ENCODE measurements around the gene ID1.
"Not testable (repeated sequence)": the region's sequence is repeated elsewhere in the genome, so short reads cannot be mapped to it uniquely, and the experiment has no call there.

ID1 gene

DNA sequence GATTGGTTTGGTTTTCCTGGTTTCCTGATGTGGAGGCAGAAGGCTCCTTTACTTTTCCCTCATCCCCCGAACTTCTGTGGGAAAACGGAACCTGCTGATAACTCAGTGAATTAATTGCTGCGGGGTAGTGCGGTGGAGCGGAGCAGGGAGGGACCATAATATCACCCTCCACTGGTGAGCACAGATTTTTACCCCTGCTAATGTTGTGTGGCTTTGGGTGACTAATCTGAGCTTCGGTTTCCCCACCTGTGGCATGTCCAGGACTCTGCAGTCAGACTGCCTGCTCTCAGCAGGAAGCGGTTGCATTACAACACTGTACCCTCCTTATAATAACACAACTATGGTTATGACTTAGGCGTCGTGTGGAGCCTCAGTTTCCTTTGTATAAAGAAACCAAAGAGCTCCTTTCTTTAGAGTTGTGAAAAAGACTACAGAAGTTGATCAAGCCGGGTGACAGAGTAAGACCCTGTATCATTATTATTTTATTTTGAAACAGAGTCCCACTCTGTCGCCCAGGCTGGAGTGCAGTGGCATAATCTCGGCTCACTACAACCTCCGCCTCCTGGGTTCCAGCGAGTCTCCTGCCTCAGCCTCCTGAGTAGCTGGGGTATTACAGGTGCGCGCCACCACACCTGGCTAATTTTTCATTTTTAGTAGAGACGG lies 2.2 kb upstream of the ID1 start:
- DNase-seq = peak; percentile 15

DNA sequence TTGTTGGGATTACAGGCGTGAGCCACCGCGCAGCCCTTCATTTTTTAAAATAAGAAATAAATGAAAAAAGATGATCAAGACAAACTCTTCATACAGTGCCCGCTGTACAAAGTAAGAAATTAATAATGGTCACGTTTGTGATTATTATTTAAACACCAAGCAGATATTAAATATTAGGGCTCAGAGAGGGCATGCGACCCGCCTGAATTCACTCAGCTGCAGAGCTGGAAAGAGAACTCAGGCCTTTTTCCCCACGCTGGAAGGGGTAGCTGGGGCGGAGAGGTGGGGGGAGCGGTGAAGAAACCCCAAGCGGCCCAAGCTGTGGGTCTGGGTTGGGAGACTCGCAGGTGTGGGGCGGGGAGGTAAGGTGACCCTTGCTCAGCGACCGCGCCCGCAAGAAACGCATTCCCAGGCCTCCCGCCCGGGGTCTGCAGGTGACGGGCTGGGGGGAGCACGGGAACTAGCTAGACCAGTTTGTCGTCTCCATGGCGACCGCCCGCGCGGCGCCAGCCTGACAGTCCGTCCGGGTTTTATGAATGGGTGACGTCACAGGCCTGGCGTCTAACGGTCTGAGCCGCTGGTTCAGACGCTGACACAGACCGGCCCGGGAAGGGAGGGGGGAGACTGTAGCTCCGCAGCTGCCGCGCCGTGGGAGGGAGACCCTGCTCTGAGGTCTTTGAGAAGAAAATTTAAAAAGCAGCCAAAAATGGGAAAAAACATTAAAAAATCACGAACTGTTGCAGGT lies 1.1 kb upstream of the ID1 start:
- DNase-seq = peak; percentile 62

DNA sequence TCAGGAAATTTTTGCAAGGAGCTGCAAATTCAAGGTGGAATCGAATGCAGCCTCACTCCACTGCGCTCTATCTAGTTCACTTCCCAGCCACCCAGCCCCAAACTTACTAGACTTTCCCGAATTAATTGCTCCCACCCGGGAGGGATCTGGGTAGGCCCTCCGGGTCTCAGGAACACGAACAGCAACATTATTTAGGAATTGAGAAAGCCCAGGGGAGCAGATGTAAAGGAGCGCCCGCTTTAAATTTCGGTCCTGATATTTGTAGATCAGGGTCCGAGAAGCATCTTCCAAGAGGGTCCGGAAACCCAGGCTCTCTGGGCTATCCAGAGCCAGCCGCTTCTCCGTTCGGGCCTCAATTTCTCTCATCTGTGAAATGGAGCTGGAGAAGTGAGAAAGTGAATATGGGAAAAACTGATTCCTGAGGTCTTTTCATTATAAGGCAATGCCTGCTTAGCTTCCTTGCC lies 490 bp upstream of the ID1 start:
- DNase-seq = no peak

DNA sequence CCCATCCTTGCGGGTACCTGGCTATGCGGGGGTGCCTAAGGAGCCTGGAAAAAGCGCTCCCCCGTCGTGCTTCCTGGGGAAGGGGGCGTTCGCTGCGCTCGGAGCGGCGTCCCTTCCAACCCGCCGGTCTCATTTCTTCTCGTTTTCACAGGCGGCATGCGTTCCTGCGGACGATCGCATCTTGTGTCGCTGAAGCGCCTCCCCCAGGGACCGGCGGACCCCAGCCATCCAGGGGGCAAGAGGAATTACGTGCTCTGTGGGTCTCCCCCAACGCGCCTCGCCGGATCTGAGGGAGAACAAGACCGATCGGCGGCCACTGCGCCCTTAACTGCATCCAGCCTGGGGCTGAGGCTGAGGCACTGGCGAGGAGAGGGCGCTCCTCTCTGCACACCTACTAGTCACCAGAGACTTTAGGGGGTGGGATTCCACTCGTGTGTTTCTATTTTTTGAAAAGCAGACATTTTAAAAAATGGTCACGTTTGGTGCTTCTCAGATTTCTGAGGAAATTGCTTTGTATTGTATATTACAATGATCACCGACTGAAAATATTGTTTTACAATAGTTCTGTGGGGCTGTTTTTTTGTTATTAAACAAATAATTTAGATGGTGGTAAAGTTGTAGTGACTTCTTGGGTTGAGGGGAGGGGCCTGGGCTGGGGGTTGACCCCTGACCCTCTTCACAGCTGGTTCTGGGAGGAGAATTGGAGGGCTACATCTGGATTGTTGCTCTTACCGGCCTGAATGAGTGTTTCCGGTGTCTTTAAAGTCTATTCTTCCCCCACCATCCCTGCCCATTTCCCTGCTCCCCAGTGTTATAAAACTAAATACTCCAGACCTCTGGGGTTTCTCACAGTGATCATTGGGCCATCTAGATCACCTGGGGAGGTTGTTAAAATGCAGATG lies 1.1 kb downstream of the ID1 start:
- peak; percentile 10 for DNase-seq

DNA sequence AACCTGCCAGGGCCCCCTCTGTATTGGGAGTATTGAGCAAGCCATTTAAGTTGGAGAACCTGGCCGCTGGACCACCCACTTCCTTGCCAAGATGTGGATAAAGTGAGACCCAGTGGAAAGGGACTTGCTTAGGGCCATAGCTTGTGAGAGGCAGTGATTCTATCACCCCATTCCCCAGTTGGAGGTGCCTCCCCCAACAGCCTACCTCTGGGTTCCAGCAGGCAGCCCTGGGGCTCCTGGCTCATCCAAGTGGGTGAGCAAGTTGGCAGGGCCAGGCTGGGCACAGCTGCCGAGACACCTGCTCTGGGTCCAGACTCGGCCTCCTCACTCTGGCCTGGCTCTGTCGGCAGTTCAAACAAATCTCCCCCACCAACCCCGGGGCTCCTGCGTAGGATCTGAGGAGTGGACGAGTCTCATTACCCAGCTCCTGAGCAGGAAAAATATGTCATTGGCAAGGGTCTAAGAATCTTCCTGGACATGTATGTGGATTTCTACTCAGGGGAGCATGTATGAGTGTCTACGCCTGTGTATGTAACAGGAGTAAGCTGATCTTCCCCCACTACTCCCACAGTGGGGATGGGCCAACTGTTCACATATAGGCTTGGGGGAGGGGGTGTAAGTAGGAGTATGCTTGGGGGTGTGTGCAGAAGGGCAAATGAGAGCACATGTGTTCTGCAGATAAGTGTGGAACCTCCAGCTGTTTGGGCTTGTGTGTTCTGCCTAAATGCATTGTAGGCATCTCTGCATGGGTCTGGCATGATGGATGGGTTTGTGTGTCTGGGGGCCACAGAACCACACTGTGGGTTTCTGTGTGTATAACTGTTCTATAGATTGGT lies 1.9 kb downstream of the ID1 start:
- no peak for DNase-seq

DNA sequence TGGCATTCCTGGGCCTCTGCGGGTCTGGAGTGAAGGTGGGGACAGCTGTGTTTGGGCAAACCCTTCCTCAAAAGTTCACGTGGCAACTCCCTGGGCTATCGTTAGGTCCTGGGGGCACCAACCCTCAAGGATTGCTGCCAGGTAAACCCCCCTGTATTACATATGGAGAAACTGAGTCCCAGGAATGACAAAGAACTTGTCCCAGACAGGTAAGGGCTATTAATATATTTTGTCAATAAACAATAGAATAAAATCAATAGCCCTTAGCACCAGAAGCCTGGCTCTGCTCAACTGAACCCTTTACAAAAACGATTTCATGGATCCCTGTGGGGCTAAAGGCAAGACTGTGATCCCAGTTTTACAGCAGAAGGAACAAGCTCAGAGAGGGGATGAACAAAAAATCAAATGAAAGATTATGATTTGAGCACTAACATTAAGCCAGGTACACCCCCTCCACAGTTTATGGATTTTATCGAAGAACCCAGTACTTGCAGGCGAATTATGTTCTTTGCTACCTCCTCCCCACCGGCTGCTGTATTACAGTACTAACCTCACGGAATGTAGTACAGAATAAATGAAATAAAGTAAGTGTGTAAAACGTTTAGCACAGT lies 2.7 kb downstream of the ID1 start:
- DNase-seq = no peak

DNA sequence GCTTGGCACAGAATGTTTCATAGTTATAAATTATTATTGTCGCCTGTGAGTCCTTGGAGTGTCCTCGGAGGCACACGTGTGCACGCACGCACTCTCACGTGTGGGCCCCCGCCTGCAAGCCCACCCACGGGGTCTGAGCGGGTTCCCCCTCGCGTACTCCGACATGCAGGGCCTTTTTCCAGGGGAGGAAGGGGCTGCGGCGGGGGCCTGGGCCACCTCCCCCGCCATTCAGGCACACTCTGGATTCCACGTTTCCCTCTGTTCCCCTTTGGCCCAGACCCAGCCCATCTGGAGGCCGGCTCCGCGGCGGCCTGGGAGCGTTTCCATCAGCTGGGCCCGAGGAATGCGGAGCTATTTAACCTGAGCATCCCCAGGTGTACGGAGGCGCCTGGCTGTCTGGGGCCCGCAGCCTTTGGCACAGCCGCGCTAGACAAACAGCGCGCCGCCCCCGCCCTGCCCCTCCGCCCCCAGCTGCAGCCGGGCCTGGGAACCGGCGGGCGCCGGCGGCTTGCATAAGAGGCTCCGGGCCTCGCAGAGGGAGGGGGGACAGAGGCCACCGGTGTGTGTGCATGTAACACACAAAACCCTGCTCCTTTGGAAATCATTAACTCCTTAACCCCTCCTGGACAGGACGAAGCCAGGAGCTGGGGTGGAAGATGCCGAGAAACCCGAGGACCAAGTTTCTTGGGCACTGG lies 3.3 kb downstream of the ID1 start:
- DNase-seq = no peak

DNA sequence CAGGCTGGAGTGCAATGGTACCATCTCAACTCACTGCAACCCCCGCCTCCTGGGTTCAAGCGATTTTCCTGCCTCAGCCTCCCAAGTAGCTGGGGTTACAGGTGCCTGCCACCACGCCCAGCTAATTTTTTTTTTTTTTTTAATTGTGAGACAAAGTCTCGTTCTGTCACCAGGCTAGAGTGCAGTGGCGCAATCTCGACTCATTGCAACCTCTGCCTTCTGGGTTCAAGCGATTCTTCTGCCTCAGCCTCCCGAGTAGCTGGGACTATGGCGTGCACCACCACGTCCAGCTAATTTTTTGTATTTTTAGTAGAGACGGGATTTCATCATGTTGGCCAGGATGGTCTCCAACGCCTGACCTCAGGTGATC lies 7.2 kb downstream of the ID1 start:
- not testable (repeated sequence) for DNase-seq

DNA sequence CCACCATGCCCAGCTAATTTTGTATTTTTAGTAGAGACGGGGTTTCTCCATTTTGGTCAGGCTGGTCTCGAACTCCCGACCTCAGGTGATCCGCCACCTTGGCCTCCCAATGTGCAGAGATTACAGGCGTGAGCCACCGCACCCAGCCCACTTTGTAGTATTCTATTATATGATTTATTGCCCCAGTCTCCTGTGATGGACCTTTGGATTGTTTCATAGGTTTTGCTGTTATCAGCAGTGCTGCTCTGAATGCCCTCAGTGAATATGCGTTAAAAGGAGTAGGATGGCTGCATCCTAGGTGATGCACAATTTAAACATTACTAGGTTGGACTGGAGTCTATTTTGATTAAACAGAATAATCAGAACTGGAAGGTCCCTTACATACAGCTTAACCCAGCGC lies 10.3 kb downstream of the ID1 start:
- DNase-seq = no peak

DNA sequence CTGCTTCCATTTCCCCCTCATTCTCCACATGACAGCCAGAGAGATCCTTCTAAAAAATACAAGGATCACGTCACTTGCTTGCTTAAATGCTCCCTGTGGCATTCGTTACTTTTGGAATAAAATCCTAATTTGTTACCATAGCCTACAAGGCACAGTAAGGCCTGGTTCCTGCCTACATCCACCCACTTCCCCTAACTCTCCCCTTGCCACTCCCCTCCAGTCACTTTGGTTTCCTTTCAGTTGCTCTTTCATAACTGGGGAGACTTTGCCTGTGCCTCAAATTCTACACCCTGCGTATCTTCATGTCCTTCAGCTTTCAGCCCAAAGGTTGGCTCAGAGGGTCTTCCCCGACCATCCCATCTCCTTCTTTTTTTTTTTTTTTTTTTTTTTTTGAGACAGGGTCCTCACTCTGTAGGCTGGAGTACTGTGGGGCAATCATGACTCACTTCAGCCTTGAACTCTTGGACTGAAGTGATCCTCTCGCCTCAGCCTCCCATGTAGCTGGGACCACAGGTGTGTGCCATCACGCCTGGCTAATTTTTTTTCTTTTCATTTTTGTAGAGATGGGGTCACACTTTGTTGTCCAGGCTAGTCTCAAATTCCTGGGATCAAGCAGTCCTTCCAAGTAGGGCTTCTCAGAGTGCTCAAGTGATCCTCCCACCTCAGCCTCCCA lies 12.5 kb downstream of the ID1 start:
- no peak for DNase-seq

DNA sequence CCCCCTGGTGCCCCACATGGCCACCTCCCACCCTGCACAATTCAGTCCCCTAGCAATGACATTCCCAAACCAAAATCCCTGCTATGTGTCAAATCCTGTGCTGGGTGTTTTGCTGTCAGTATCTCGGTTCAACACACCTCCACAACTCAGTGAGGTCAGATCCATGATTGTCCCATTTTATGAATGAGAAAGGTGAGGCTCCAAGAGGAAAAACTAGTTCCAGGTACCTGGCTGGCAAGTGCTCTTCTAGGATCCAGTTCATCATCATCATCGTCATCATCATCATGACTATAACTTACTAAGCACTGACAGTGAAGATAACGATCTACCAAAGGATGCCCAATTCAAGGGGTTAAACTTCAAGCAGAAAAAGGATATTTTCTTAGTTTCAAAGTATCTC lies 15.2 kb downstream of the ID1 start:
- no peak for DNase-seq

DNA sequence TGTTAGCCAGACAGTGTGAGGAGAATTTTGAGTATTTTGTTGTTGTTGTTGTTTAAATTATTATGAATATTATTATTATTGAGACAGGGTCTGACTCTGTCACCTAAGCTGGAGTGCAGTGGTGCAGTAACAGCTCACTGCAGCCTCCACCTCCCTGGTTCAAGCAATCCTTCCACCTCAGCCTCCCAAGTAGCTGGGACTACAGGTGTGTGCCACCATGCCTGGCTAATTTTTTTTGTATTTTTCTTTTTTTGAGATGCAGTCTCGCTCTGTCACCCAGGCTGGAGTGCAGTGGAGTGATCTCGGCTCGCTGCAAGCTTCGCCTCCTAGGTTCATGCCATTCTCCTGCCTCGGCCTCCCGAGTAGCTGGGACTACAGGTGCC lies 18.0 kb downstream of the ID1 start:
- DNase-seq = not testable (repeated sequence)

DNA sequence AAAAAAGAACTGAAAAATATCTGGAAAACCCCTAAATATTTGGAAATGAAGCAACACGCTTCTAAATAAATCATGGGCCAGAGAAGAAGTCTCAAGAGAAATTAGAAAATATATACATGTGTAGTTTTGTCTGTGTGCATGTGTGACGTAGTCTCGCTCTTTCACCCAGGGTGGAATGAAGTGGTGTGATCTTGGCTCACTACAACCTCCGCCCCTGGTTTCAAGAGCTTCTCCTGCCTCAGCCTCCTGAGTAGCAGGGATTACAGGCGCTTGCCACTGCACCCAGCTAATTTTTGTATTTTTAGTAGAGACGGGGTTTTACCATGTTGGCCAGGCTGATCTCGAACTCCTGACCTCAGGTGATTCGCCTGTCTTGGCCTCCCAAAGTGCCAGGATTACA lies 21.4 kb downstream of the ID1 start:
- not testable (repeated sequence) for DNase-seq

DNA sequence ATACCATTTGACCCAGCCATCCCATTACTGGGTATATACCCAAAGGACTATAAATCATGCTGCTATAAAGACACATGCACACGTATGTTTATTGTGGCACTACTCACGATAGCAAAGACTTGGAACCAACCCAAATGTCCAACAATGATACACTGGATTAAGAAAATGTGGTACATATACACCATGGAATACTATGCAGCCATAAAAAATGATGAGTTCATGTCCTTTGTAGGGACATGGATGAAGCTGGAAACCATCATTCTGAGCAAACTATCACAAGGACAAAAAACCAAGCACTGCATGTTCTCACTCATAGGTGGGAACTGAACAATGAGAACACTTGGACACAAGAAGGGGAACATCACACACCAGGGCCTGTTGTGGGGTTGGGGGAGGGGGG lies 23.0 kb downstream of the ID1 start:
- DNase-seq = not testable (repeated sequence)

DNA sequence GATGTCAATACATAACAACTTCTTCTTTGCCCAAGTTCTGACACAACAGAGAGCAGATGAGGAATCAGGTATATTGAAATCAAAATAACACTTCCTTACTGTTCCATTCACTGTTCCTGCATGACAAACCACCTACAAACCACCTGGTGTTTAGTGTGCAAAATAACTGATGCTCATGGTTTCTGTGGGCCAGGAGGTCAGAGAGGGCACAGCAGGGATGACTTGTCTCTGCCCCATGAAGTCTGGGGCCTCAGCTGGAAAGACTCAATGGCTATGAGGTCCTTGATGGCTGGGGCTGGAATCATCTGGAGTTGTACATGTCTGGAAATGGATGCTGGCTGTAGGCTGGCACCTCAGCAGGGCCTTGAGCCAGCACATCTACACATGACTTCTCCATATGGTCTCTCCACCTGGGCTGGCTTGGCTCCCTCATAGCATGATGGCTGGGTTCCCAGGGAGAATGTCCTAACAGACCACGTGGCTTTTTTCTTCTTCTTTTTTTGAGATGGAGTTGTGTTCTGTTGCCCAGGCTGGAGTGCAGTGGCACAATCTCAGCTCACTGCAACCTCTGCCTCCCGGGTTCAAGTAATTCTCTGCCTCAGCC lies 25.2 kb downstream of the ID1 start:
- DNase-seq = no peak

DNA sequence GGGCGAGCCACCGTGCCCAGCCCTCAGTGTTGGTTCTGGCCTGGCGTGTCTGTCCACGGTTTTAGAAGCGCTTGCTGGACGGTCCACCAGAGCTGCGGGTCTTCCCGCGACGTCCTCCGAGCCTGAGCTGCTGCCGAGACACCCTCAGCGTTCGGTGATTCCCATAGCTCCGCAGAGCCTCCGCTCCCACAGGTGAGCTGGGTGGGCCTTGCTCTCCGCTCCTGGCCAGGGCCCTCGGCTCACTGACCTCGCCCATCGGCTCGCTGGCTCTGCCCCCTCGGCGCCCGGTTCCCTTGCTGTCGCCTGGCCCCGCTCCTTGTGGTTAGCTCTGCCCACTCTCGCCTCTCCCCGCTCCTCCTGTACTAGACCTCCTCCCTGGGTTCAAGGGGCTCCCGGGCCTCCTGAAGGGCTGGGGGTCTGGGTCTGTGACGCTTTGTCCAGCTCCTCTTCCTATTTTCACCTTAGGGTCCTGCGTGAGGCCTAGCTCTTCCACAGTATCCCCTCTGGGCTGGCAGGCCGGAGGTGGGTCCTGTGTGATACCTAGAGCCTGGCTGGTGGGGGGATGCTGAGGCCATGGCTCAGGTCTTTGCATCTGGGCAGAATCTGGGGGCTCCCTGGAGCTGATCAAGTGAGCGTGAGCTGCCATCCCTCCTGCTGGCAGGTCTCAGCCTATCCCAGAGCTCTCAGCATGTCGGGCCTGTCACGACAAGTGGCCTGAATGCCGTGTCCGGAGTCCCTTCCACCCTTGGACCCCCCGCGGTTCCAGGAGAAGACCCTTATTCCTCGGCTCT lies 27.7 kb downstream of the ID1 start:
- no peak for DNase-seq

DNA sequence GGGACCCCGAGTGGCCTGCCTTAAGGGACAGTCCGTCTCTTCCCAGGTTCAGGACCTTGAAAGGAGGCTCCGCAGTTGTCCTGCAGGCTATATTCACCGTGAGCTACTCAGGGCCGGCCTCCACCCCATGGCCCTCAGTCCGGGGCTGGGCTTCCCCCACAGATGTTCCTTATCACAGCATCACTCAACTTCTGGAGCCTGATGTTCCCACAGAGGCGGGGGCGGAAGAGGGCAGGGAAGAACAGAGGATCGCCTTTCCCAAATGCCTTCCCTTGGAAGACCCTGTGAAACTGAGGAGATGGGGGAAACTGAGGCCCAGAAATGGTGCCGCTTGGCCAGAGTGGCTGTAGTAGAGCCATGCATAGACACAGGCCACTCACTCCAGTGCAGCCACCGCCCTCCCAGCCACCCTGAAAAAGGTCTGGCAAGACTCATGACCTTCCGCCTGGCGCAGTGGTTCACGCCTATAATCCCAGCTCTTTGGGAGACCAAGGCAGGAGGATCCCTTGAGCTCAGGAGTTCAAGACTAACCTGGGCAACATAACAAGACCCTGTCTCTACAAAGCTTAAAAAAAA lies 28.3 kb downstream of the ID1 start:
- DNase-seq = no peak

DNA sequence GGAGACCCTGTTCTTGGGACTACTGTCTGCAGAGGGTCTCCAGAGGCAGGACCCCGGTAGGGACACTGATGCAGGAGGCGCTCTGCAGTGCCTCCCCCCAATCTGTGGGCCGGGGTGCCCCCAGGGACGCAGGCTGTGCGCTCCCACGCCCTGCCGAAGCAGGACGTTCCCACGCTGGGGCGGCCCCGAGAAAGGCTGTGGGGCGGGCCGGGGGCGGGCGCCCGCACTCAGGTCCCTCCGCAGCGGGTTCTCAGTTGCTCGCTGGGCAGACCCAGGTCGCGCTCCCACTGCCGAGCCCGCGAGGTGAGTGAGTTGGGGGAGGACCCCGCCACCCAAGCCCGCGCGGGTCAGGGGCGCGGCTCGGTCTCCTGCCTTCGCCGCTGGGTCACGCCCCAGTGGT lies 32.6 kb downstream of the ID1 start, which contains the start of gene COX4I2:
Gene COX4I2, plus strand, starts transcription at position 253 of the 400 bp plus-strand sequence. CDS start 1,106 bp downstream, outside the sequence.
- DNase-seq = no peak

DNA sequence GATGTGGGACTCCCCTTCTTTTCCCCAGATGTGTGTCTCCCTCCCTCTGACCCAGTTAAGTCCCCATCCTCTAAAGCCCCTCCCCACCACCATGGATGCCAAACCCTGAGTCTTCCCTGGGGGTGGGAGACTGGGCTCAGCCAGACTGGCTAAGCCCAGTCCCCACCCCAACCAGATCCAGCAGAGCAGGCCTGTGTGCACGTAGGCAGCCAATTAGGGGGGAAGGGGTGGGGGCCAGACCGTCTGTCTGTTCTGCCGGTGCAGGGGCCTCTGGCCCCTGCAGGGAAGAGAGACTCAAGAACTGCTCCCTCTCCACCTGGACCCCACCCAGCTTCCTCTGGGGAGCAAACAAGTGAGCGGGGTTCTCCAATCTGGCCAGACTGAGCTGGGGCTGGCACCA lies 33.2 kb downstream of the ID1 start:
- no peak for DNase-seq
